ENCODE measurements around the gene LANCL2. TPM values are rescaled to one million over a fixed set of nuclear protein-coding genes. Genes with fewer than 3 reads are reported as not detected.

The LANCL2 gene
- total RNA-seq, 4 donors from 2014 or later, result 6.4 to 27.0 (median 15.6) TPM

DNA sequence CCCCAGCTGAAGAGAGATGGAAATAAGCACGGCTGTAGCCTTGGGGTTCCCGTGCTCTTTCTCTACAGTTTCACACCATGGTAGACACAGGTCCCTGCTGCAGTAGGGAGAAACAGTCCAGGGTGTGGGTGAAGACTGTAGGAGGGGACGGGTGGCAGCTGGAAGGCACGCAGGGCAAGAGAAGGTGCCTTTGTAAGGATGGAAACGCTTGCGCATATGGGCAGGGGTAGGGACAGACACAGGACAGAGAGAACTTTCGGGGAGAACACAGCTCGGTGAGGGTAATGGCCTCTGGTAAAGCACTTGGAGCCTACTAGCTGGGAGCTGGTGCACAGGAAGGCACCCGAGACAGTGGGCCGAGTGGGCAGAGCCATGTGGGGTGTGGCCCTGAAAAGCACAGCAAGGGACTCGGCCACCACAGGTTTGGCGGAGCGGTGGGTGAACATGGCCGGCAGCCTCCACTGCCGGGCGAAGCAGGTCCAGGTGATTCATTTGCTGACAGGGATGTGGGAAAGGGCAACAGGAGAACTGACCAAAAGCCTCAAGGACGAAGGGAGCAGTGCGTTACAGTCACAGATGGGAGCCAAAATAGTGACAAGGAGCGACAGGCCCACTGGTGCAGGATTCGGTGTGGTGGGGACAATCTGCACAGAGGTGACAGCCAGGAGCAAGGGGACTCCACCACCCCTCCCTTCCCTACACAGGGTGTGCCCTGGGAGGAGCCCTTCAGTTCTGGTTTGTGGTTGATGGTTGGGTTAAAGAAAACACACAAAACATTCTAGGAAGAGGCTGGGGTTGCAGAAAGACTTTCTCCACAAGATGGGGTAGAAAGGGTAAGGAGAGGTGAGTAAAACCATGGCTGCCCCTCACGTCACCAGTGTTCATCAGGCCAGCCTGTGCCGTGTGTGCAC lies 110.1 kb downstream of the LANCL2 start:
- no peaks in the 10 kb centered on the region for H3K4me1 ChIP-seq
- no peak overlapping the region for H3K27ac ChIP-seq
- WGBS, 2 donors (ENCODE audit: low coverage in 1 of 2), result 89 to 90% methylated on average over 14 to 22 of the region's 22 CpGs
- no peaks in the 10 kb centered on the region for H3K27me3 ChIP-seq
- intact Hi-C loops (cut with DNase I; ENCODE audit: low total_unique reads), result no loop called here
- in situ Hi-C loops (cut with MboI; ENCODE audit: low pct_ligation_motif_present in 1 of 4, low pct_unique_long_range_greater_than_20kb in 1 of 4, low sequenced_read_pairs in 3 of 4), result loop anchor here in 1 of 4 donors (25.0 kb wide), 1 partner anchor 112 kb away; no protein-coding TSS in a partner anchor
- no peaks in the 10 kb centered on the region for H3K9me3 ChIP-seq
- DNase-seq, result no peak
- H3K36me3 ChIP-seq, result no peaks in the 10 kb centered on the region
- H3K4me3 ChIP-seq, result no peak overlapping the region
- TF ChIP-seq POLR2A (IDR thresholded peaks at IDR 0.05) (no peak), EP300 (IDR thresholded peaks at IDR 0.05; ENCODE audit: low read depth) (no peak), POLR2AphosphoS5 (IDR thresholded peaks at IDR 0.05) (no peak)
- TF ChIP-seq, protein P1, sequence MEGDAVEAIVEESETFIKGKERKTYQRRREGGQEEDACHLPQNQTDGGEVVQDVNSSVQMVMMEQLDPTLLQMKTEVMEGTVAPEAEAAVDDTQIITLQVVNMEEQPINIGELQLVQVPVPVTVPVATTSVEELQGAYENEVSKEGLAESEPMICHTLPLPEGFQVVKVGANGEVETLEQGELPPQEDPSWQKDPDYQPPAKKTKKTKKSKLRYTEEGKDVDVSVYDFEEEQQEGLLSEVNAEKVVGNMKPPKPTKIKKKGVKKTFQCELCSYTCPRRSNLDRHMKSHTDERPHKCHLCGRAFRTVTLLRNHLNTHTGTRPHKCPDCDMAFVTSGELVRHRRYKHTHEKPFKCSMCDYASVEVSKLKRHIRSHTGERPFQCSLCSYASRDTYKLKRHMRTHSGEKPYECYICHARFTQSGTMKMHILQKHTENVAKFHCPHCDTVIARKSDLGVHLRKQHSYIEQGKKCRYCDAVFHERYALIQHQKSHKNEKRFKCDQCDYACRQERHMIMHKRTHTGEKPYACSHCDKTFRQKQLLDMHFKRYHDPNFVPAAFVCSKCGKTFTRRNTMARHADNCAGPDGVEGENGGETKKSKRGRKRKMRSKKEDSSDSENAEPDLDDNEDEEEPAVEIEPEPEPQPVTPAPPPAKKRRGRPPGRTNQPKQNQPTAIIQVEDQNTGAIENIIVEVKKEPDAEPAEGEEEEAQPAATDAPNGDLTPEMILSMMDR (IDR thresholded peaks at IDR 0.05), result no peak

DNA sequence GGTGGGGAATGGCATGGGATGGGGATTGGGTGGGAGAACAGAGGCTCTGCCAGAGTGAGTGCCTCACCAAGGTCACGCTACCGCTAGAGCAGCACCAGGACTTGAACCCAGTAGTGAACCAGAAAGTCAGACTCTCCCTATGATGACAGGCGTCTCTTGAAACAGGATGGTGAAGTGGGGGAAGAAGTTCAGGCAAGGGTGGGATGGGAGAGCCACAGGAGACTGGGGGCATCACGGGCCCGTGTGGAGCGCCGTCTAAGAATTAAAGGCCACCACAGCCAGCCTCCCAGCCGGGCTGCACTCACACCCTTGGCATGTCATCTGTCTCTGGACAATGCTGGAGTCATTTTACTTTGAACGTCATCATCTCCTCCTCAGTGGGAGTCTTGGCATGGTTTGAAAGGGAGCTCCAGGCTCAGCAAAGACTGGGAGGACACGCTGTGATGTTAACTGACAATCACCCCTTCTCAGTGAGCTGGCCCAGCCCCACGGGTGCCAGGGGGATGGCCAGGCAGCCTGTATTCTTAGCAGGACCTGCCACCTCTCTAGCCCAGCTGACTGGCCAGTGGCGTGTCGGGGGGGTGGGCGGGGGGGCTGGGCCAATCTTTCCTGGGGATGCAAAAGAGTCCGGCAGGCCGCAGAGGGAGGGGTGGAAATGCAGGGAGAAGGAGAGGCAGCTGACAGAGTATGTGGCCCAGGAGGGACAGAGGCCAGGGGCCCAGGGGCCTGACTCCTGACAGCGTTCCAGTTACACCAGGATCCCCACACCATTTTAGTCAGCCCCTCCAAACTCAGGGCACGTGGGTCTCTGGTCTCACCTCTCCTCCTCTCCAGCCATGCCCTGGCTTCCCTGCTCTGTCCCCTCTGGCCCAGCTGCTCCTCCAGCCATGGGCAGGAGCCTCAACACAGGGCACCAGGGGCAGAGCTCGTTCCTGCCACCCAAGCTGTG lies 111.0 kb downstream of the LANCL2 start:
- in situ Hi-C loops (cut with MboI; ENCODE audit: low pct_ligation_motif_present in 1 of 4, low pct_unique_long_range_greater_than_20kb in 1 of 4, low sequenced_read_pairs in 3 of 4) (no loop called here), intact Hi-C loops (cut with DNase I; ENCODE audit: low total_unique reads) (no loop called here)
- no peak for TF ChIP-seq POLR2AphosphoS5 (IDR thresholded peaks at IDR 0.05)
- no peak for TF ChIP-seq EP300 (IDR thresholded peaks at IDR 0.05; ENCODE audit: low read depth)
- TF ChIP-seq, protein P1 (IDR thresholded peaks at IDR 0.05), result no peak
- no peak for TF ChIP-seq POLR2A (IDR thresholded peaks at IDR 0.05)
- Histone ChIP-seq H3K9me3 (no peaks in the 10 kb centered on the region), H3K4me3 (no peak overlapping the region), H3K27ac (no peak overlapping the region), H3K27me3 (no peaks in the 10 kb centered on the region), H3K36me3 (no peaks in the 10 kb centered on the region), H3K4me1 (no peaks in the 10 kb centered on the region)
- WGBS, 2 donors (ENCODE audit: low coverage in 1 of 2), result 78 to 87% methylated on average over 4 to 18 of the region's 19 CpGs
- DNase-seq, result no peak

DNA sequence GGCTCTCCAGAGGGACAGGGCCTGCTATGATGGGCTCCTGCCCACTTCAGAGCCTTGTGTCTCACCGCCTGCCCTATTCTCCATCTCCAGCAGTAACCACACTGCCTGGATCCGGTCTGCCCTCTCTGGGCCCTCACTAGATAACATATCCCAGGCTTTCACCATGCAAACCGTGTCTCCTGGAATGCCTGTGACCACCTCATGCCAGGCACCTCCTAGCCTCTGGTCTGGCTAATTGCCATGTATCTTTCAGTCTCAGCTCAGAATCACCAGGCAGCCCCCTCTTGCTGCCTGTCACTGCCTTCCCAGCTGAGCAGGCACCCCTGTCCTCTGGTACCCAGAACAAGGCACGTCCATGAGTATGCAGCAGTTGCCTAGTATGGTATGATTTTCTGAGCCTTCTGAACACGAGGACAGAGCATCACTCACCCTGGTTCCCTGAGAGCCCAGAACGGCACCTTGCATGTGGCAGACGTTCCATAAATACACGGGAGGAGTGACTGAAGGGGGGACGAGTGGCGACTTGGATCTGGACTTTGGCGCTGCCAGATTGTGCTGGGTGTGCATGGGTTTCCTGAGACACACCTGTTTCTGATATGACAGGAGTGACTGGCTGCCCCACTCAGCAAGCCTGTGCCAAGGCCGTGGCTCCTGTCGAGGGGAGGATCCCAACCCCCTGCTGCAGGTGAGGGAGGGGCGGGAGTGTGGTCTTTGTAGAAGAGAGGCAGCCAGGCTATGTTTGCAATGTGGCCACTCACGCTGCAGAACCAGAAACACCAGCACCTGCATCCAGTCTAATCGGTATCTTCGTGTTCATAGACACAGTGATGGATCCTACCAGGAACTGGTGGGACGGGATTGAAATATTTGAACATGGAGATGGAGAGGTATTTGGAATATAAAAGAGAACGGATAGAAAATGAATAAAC lies 112.0 kb downstream of the LANCL2 start:
- Histone ChIP-seq H3K27ac (no peak overlapping the region), H3K4me1 (no peaks in the 10 kb centered on the region), H3K27me3 (no peaks in the 10 kb centered on the region), H3K4me3 (no peak overlapping the region), H3K9me3 (no peaks in the 10 kb centered on the region), H3K36me3 (no peaks in the 10 kb centered on the region)
- intact Hi-C loops (cut with DNase I; ENCODE audit: low total_unique reads), result no loop called here
- TF ChIP-seq, protein P1 (IDR thresholded peaks at IDR 0.05), result no peak
- no peak for TF ChIP-seq POLR2A (IDR thresholded peaks at IDR 0.05)
- no peak for TF ChIP-seq EP300 (IDR thresholded peaks at IDR 0.05; ENCODE audit: low read depth)
- WGBS, 2 donors (ENCODE audit: low coverage in 1 of 2), result 90 to 92% methylated on average over 1 to 19 of the region's 19 CpGs
- no peak for DNase-seq
- in situ Hi-C loops (cut with MboI; ENCODE audit: low pct_ligation_motif_present in 1 of 4, low pct_unique_long_range_greater_than_20kb in 1 of 4, low sequenced_read_pairs in 3 of 4), result no loop called here

Measured in transverse colon (tissue), 4 donors.